ENCODE measurements around the gene ACSM3. TPM values are rescaled to one million over a fixed set of nuclear protein-coding genes. Genes with fewer than 3 reads are reported as not detected.

The ACSM3 gene
- total and polyA plus RNA-seq, 9 of the 15 experiments (the other 6 are each of a cell fraction or from before 2014, with no cell fraction given), result 112 to 420 (median 182) TPM

DNA sequence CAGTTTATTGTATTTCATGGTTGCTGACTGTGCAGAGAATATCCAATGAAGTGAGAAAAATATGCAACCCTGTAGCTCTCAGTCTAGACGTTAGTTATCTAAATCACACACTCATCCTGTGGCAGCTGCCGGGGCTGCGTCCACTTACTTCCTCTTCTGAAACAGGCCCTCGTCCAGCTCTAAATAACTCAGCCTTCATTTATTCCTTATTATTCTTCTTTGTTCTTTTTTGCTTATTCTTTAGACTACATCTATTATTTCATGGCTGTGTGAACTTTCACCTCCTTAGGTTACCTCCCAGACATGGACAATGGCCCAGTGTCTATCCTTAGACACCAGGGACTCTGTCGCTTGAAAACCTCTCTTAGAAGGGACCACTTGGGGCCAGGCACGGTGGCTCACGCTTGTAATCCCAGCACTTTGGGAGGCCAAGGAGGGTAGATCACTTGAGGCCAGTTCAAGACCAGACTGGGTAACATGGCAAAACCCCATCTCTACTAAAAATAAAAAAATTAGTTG, 18.8 kb upstream of the ACSM3 start (continued):
- no peak; the same call in none of the 2 replicates for TF ChIP-seq MEF2D (tag; conservative IDR thresholded peaks at IDR 0.05; ENCODE audit: low read depth)
- no peak for TF ChIP-seq U2AF1 (optimal IDR thresholded peaks at IDR 0.05; ENCODE audit: low read depth, low read length)
- peak; percentile 65; the same call in 1 of the 2 replicates for TF ChIP-seq PML (IDR thresholded peaks at IDR 0.05; ENCODE audit: low read length)
- peak; percentile 85 for TF ChIP-seq MAFG (tag; conservative IDR thresholded peaks at IDR 0.05)
- TF ChIP-seq TCF3 (CRISPR knock-in tag; IDR thresholded peaks at IDR 0.05), result peak; percentile 88
- TF ChIP-seq FUS (optimal IDR thresholded peaks at IDR 0.05; ENCODE audit: low read depth, low read length), result no peak
- TF ChIP-seq GATAD2B (IDR thresholded peaks at IDR 0.05; ENCODE audit: borderline replicate concordance), result no peak
- no peak for TF ChIP-seq ZNF134 (CRISPR knock-in tag; conservative IDR thresholded peaks at IDR 0.05)
- TF ChIP-seq, protein P1, sequence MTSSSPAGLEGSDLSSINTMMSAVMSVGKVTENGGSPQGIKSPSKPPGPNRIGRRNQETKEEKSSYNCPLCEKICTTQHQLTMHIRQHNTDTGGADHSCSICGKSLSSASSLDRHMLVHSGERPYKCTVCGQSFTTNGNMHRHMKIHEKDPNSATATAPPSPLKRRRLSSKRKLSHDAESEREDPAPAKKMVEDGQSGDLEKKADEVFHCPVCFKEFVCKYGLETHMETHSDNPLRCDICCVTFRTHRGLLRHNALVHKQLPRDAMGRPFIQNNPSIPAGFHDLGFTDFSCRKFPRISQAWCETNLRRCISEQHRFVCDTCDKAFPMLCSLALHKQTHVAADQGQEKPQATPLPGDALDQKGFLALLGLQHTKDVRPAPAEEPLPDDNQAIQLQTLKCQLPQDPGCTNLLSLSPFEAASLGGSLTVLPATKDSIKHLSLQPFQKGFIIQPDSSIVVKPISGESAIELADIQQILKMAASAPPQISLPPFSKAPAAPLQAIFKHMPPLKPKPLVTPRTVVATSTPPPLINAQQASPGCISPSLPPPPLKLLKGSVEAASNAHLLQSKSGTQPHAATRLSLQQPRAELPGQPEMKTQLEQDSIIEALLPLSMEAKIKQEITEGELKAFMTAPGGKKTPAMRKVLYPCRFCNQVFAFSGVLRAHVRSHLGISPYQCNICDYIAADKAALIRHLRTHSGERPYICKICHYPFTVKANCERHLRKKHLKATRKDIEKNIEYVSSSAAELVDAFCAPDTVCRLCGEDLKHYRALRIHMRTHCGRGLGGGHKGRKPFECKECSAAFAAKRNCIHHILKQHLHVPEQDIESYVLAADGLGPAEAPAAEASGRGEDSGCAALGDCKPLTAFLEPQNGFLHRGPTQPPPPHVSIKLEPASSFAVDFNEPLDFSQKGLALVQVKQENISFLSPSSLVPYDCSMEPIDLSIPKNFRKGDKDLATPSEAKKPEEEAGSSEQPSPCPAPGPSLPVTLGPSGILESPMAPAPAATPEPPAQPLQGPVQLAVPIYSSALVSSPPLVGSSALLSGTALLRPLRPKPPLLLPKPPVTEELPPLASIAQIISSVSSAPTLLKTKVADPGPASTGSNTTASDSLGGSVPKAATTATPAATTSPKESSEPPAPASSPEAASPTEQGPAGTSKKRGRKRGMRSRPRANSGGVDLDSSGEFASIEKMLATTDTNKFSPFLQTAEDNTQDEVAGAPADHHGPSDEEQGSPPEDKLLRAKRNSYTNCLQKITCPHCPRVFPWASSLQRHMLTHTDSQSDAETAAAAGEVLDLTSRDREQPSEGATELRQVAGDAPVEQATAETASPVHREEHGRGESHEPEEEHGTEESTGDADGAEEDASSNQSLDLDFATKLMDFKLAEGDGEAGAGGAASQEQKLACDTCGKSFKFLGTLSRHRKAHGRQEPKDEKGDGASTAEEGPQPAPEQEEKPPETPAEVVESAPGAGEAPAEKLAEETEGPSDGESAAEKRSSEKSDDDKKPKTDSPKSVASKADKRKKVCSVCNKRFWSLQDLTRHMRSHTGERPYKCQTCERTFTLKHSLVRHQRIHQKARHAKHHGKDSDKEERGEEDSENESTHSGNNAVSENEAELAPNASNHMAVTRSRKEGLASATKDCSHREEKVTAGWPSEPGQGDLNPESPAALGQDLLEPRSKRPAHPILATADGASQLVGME (CRISPR knock-in tag; IDR thresholded peaks at IDR 0.05), result no peak
- TF ChIP-seq SIN3B (IDR thresholded peaks at IDR 0.05; ENCODE audit: low read depth), result no peak
- TF ChIP-seq NFYB (IDR thresholded peaks at IDR 0.05; ENCODE audit: extremely low read depth, insufficient read length), result no peak
- TF ChIP-seq, protein P2, sequence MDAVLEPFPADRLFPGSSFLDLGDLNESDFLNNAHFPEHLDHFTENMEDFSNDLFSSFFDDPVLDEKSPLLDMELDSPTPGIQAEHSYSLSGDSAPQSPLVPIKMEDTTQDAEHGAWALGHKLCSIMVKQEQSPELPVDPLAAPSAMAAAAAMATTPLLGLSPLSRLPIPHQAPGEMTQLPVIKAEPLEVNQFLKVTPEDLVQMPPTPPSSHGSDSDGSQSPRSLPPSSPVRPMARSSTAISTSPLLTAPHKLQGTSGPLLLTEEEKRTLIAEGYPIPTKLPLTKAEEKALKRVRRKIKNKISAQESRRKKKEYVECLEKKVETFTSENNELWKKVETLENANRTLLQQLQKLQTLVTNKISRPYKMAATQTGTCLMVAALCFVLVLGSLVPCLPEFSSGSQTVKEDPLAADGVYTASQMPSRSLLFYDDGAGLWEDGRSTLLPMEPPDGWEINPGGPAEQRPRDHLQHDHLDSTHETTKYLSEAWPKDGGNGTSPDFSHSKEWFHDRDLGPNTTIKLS (IDR thresholded peaks at IDR 0.05; ENCODE audit: borderline replicate concordance, low read depth), result no peak
- TF ChIP-seq, protein P3, sequence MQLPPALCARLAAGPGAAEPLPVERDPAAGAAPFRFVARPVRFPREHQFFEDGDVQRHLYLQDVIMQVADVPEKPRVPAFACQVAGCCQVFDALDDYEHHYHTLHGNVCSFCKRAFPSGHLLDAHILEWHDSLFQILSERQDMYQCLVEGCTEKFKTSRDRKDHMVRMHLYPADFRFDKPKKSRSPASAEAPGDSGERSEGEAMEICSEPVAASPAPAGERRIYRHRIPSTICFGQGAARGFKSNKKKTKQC (CRISPR knock-in tag; IDR thresholded peaks at IDR 0.05), result no peak
- no peak for TF ChIP-seq ZNF282 (CRISPR knock-in tag; IDR thresholded peaks at IDR 0.05)
- peak; percentile 77 for TF ChIP-seq JUND (IDR thresholded peaks at IDR 0.05; ENCODE audit: borderline replicate concordance, low read depth, low read length)
- peak; percentile 75; the same call in 1 of the 3 replicates for TF ChIP-seq JUND (tag; IDR thresholded peaks at IDR 0.05; ENCODE audit: borderline replicate concordance, low read depth, low read length)
- TF ChIP-seq XRCC3 (IDR thresholded peaks at IDR 0.05), result no peak
- TF ChIP-seq SREBF2 (CRISPR knock-in tag; IDR thresholded peaks at IDR 0.05), result no peak
- no peak for TF ChIP-seq ZBTB1 (CRISPR knock-in tag; IDR thresholded peaks at IDR 0.05; ENCODE audit: borderline replicate concordance, low read depth)
- TF ChIP-seq ZNF212 (CRISPR knock-in tag; IDR thresholded peaks at IDR 0.05), result no peak
- TF ChIP-seq NR2C2 (CRISPR knock-in tag; IDR thresholded peaks at IDR 0.05), result no peak
- peak; percentile 69 for TF ChIP-seq NR2C2 (tag; IDR thresholded peaks at IDR 0.05)
- TF ChIP-seq GTF2A2 (tag; IDR thresholded peaks at IDR 0.05), result no peak

Data from K562 (cell line).